Activated CD8-positive, alpha-beta memory T cell treated with anti-CD3 and anti-CD28 coated beads for 24 hours (primary cell): ENCODE results near the gene SCLY.
A peak's percentile ranks its signal among the peaks of the same experiment; 100 is the strongest.

ENCODE experiments used
- DNase-seq: peaks from one replicate; pipeline ENCODE4 v3.0.0-alpha.2; 2020

Gene SCLY

GRCh38 chr2:238128534-238129001, 67.8 kb downstream of the SCLY start:
- DNase-seq, result no peak

GRCh38 chr2:238129166-238130010, 68.6 kb downstream of the SCLY start:
- DNase-seq, result no peak

GRCh38 chr2:238130111-238130695, 69.4 kb downstream of the SCLY start:
- DNase-seq, result no peak

- no peak for DNase-seq
Measured at GRCh38 chr2:238130696-238131628, 70.2 kb downstream of the SCLY start.

GRCh38 chr2:238131761-238132462, 71.1 kb downstream of the SCLY start:
- no peak for DNase-seq

GRCh38 chr2:238132463-238133450, 72.0 kb downstream of the SCLY start:
- DNase-seq, result no peak

GRCh38 chr2:238133499-238134392, 72.9 kb downstream of the SCLY start:
- DNase-seq, result no peak

GRCh38 chr2:238134393-238134785, 73.6 kb downstream of the SCLY start:
- DNase-seq, result no peak

GRCh38 chr2:238135601-238136150, 74.9 kb downstream of the SCLY start:
- no peak for DNase-seq

GRCh38 chr2:238136820-238137537, 76.2 kb downstream of the SCLY start:
- DNase-seq, result no peak

GRCh38 chr2:238137885-238138284, 77.1 kb downstream of the SCLY start:
- DNase-seq, result no peak

GRCh38 chr2:238138331-238139195, 77.8 kb downstream of the SCLY start, which contains the start of gene KLHL30:
KLHL30 (plus strand) TSS chr2:238138668; CDS start chr2:238140755, 2,087 bp downstream.
- no peak for DNase-seq

- peak; percentile 68 for DNase-seq
Measured at GRCh38 chr2:238139196-238140039, 78.6 kb downstream of the SCLY start.

- no peak for DNase-seq
Measured at GRCh38 chr2:238140040-238140439, 79.2 kb downstream of the SCLY start.

GRCh38 chr2:238140721-238141540, 80.1 kb downstream of the SCLY start:
- DNase-seq, result no peak
